Left renal cortex interstitium (tissue), 4 donors: Measurements from ENCODE around the gene SLC15A2. TPM values are rescaled to one million over a fixed set of nuclear protein-coding genes. Genes with fewer than 3 reads are reported as not detected.
"Not testable (repeated sequence)": the region's sequence is repeated elsewhere in the genome, so short reads cannot be mapped to it uniquely, and the experiment has no call there.

Source experiments
- DNase-seq, 4 donors: peaks; one replicate each; pipeline ENCODE4 v3.0.0-alpha.2; 2013; ENCODE audit warnings: low read depth in 4 of 4, low spot score in 2 of 4, missing footprints in 1 of 4
- polyA plus RNA-seq, 4 donors: library from polyadenylated mRNA; unstranded; fragments of 120-200 nt; gene quantifications; one replicate each; pipeline ENCODE4 v1.2.1, GENCODE V29; 2013; ENCODE audit not compliant: insufficient read length in 4 of 4

Gene SLC15A2
- polyA plus RNA-seq, 4 donors, result 7.3 to 16.6 (median 14.4) TPM

- no peak for DNase-seq
Measured at GRCh38 chr3:121918779-121919483, 24.7 kb downstream of the SLC15A2 start.

- DNase-seq, result no peak
Measured at GRCh38 chr3:121924734-121925133, 30.5 kb downstream of the SLC15A2 start.

GRCh38 chr3:121926380-121926779 lies 32.2 kb downstream of the SLC15A2 start:
- DNase-seq, result no peak

DNA sequence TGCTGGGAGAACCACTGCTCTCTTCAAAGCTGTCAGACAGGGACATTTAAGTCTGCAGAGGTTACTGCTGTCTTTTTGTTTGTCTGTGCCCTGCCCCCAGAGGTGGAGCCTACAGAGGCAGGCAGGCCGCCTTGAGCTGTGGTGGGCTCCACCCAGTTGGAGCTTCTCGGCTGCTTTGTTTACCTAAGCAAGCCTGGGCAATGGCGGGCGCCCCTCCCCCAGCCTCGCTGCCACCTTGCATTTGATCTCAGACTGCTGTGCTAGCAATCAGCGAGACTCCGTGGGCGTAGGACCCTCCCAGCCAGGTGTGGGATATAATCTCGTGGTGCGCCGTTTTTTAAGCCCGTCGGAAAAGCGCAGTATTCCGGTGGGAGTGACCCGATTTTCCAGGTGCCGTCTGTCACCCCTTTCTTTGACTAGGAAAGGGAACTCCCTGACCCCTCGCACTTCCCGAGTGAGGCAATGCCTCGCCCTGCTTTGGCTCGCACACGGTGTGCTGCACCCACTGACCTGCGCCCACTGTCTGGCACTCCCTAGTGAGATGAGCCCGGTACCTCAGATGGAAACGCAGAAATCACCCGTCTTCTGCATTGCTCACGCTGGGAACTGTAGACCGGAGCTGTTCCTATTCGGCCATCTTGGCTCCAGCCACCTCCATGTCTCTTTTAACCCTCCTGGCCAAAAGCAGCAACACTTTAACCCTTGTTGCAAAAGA lies 44.1 kb downstream of the SLC15A2 start:
- not testable (repeated sequence) for DNase-seq

DNA sequence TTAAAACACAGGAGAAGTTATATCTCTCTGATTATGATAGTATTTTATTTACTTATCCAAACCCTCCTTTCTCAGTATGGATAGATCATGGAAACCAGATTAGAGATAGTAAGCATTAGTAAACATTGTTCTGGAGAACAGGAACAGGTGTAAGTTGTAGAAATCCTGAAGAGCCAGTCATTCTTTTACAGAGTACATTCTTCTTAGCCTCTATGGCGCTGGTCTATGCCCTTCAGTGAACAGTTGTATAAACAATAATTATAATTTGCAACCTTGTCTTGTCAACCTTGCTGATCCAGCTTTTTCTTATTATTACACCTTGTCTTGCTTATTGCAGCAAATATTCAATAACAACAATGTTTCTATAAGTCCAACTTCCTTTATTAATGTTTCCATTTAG lies 47.4 kb downstream of the SLC15A2 start:
- no peak for DNase-seq

DNA sequence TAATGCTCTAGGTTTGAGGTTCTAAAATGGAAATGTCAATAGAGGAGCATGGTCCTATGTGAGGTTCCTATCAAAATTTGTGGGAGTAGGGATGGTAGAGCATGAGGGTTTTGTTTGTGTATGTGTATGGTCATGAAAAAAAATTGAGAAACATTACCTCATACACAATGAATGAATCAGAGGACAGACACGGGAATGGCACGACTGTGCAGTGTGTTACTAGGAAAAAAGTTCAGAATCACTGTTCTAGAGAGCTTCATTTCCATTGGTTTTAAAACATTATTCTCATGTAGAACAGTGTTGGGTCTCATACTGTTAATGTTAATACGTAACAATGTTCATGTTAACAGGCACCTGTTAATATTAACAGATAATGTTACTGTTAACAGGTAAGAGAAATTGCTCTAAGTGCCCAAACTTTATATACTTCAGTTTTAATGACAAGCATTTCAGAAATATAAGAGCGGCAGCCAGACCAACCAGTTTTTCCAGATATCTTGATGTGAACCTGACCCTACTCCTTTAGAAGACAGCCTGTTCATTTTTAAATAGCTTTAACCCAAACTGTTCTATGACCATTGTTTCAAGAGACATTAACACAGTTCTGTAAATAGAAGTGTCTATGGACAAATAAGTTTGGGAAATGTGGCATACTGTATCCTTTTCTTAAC lies 48.0 kb downstream of the SLC15A2 start:
- peak in 1 of 4 donors; percentile 40 for DNase-seq

DNA sequence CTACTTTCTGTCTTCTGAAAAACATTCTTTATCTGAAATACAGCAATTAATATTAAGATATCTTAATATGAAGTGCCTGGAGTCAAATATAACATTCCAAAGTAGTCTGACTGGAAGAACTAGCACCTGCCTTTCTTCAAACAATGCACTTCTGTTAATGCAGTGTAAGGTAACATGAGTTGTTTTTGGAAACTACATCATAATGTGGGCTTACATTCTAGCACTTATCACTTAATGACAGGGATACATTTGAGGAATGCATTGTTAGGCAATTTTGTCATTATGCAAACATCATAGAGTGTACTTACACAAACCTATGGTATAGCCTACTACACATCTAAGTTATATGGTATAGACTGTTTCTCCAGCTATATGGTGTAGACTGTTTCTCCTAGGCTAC lies 49.2 kb downstream of the SLC15A2 start:
- no peak for DNase-seq

DNA sequence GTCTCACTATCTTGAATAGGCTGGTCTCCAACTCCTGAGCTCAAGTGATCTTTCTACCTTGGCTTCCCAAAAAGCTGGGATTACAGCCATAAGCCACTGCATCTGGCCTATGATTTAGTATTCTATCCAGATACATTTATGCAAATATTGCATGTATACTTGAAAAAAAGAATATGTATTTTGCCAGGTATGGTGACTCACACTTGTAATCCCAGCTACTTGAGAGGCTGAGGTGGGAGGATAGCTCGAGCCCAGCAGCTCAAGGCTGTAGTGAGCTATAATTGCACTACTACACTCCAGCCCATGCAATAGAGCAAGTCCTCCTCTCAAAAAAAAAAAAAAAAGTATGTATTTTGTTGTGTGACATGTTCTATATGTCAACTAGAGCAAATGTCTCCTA lies 54.4 kb downstream of the SLC15A2 start:
- no peak for DNase-seq

- DNase-seq, result no peak
Measured at GRCh38 chr3:121951291-121951919, 57.2 kb downstream of the SLC15A2 start.

- no peak for DNase-seq
Measured at GRCh38 chr3:121956363-121956762, 62.2 kb downstream of the SLC15A2 start.

- no peak for DNase-seq
Measured at GRCh38 chr3:121957674-121958415, 63.6 kb downstream of the SLC15A2 start.

DNA sequence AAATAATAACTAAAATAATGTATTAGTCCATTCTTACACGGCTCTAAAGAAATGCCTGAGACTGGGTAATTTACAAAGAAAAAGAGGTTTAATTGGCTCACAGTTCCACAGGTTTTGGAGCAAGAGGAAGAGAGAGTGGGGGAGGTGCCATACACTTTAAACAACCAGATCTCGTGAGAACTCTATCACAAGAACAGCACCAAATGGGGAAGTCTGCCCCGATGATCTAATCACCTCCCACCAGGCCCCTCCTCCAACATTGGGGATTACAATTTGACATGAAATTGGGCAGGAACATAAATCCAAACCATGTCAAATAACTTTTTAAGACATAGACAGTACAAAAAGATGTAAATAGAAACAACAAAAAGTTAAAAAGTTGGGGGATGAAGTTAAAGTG lies 64.6 kb downstream of the SLC15A2 start:
- DNase-seq, result no peak

GRCh38 chr3:121961283-121961682 lies 67.1 kb downstream of the SLC15A2 start:
- DNase-seq, result no peak

GRCh38 chr3:121962443-121962842 lies 68.2 kb downstream of the SLC15A2 start:
- DNase-seq, result no peak

DNA sequence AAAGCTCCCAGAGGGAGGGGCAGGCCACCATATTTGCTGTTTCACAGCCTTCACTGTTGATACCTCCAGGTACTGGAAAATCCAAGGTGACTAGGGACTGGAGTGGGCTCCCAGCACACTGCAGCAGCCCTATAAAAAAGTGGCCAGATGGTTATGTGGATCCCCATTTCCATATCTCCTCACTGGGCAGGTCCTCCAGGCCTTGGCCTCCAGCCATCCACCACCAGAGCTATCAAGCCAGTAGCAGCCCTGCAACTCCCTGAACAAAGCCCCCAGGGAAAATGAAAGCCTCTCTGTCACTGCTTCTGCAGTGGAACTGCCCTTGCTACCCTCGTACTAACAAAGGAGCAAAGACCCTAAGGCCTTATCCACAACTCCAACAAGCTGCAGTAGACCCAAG lies 69.4 kb downstream of the SLC15A2 start:
- DNase-seq, result no peak

GRCh38 chr3:121969631-121970030 lies 75.4 kb downstream of the SLC15A2 start:
- no peak for DNase-seq

DNA sequence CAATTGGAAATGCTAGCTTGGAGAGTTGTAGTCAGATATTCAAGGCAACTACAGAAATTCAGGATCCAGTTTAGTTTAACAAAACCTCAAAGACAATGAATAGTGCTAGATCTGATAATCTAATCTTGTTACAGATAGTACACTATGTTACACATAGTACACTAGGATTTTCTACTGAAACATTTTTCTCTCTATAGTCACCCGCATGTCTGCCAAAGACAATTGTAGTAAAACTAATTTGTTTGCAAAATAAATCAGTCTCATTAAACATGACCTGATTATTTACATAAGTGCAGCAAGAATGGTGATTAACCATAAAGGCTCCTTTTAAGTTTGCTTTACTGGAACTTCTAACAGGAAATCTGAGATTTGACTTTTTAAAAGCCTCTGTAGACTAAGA lies 75.8 kb downstream of the SLC15A2 start:
- peak in 2 of 4 donors; percentile 33 to 36 for DNase-seq

DNA sequence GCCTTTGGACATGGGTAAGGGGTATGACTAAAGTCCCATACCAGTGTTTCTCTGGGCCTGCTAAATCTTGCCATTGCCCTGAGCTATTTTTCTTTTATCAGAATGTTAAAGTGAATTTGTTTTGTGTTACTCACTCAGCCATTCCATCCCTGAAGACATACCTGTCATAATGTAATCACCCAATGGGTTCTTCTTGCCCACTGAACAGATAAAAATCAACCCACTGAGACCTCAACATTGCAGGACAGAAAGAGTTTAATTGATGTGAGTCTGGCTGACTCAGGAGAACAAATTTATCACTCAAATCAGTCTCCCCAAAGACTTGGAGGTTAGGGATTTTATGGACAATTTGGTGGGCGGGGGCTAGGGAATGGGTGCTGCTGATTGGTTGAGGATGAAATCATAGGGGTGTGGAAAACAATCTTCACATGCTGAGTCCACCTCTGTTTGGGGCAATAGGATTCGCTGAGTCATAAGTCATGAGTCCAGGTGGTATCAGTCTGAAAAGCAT lies 80.5 kb downstream of the SLC15A2 start:
- DNase-seq, result no peak

DNA sequence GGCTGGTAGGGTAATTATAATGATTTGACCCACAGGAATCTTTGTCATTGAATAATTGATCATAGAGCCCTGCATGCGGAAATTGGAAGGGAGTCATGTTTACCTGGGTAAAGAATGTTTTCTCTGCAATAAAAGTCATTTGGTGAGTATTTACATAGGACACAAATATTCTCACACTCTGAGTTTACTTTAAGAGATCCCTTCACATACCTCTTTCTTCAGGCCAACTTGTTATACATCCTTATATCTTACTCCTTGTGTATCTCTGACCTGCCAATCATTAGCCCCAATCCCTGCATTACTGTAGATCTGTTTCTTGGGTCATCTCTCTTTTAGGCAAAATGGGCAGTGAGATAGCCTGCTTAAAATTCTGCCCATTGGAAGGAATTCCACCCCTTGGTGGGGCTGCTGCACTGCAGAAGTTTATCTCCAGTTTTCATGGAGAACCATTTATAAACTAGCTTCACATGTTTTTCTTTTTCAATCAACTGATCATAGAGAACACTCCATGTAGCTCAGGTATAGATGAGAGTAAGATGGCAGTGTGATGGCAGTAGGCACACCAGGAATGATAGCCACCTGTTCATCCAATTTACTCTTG lies 81.6 kb downstream of the SLC15A2 start:
- DNase-seq, result no peak

DNA sequence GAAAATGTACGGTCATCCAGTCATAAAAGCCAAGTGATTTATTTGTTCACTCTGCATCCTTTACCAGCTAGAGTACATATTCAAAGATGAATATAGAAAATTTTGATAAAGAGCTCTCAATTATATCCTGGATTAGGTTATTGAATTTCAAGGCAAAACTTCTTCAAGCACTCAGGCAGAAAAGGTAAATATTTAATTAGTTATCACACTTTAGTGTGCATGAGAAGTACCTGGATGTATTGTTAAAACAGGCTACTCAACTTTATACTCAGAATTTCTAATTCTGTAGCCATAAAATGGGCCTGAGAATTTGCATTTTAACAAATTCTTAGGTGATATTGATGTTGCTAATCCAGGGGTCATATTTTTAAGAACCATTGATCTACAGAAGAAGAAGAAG lies 82.5 kb downstream of the SLC15A2 start:
- no peak for DNase-seq
